Stomach (tissue), 4 donors: ENCODE data around the gene ENO2.

Source experiments
- CTCF ChIP-seq, 7 experiments: fragments of 450-650 bp in 4 of 7; fragments of 200-600 bp in 3 of 7; sonication (generic) in 3 of 7; IDR thresholded peaks; one replicate each; pipeline ENCODE4 v1.5.1; 2016 to 2019; ENCODE audit warnings: antibody characterized with exemption in 7 of 7, control low read depth in 2 of 7, mild to moderate bottlenecking in 1 of 7
- EP300 ChIP-seq: sonication (generic); formaldehyde crosslinking; IDR thresholded peaks from one replicate; pipeline ENCODE4 v1.6.1; 2017; ENCODE audit warnings: antibody characterized with exemption
- POLR2A ChIP-seq, 4 donors: fragments of 450-650 bp; IDR thresholded peaks; one replicate each; pipeline ENCODE4 v1.6.1; 2016; ENCODE audit warnings: antibody characterized with exemption in 4 of 4, control low read depth in 2 of 4, mild to moderate bottlenecking in 1 of 4, moderate library complexity in 1 of 4
- POLR2AphosphoS5 ChIP-seq, 3 donors: sonication (generic); formaldehyde crosslinking; IDR thresholded peaks; one replicate each; pipeline ENCODE4 v1.6.1; 2016; ENCODE audit warnings: antibody characterized with exemption in 3 of 3

- TF ChIP-seq POLR2A (IDR thresholded peaks at IDR 0.05), result no peak
- TF ChIP-seq CTCF (IDR thresholded peaks at IDR 0.05), result no peak
- no peak for TF ChIP-seq EP300
- no peak for TF ChIP-seq POLR2AphosphoS5 (IDR thresholded peaks at IDR 0.05)
These were observed 49.5 kb downstream of the ENO2 start for GRCh38 chr12:6963791-6964413.
